AG09309 (cell line): ENCODE data around the gene MED4.

Source experiments
- DNase-seq: peaks from one replicate; pipeline ENCODE4 v3.0.0-alpha.2; 2010; ENCODE audit warnings: low read depth
- H3K4me3 ChIP-seq: 2 replicates; pipeline ENCODE4 v1.5.1; 2011; ENCODE audit warnings: mild to moderate bottlenecking, low read depth, low read length, moderate library complexity; ENCODE audit not compliant: control insufficient read depth
- CTCF ChIP-seq: IDR thresholded peaks from 2 replicates; pipeline ENCODE4 v1.5.1; 2011; ENCODE audit warnings: mild to moderate bottlenecking, low read depth, low read length, inconsistent platforms; ENCODE audit not compliant: insufficient read depth, control insufficient read depth; ENCODE audit errors: missing control alignments

Gene MED4

DNA sequence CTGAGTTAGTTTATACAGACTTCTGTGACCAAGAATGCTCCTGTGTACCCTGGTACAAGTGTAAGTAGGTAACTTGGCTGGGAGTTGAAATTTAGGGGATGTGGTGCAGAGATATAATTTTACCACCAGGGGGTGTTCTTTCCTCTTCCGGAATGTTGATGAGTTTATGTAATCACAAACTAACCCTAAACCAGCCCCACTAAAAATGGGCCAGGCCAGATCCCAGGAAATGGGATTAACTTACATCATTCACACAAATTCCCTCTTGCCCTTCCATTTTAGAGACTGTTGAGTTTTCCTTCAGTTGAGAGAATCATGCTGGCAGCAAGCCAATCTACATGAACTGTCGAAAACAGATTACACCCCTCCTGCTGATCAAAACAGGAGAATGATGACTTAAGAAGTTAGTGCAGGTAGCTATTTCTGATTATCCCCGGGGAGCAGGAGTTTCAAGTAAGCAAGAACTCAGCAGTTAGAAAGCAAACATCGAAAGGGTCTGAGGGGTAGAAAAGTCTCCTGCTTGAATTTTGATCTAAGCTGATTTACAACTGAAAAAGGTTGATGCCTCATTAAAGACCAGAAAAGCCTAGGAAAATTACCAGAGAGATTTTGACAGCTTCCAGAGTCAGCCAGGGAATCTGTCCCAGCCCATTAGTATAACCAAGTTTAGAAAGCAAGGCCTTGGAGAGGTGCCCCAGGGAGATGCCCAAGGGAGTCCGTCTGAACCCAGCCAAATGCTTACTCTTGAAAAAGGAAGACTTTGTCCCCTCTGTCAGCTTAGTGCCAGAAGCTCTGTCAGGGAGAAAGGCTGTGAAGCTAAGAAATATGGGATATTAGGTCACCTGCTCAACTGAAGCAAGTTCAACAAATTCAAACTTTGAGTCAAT is 32.3 kb upstream of the MED4 start:
- peak; percentile 51 for DNase-seq
- peak; percentile 68 for TF ChIP-seq CTCF
- no peak overlapping the region for H3K4me3 ChIP-seq

DNA sequence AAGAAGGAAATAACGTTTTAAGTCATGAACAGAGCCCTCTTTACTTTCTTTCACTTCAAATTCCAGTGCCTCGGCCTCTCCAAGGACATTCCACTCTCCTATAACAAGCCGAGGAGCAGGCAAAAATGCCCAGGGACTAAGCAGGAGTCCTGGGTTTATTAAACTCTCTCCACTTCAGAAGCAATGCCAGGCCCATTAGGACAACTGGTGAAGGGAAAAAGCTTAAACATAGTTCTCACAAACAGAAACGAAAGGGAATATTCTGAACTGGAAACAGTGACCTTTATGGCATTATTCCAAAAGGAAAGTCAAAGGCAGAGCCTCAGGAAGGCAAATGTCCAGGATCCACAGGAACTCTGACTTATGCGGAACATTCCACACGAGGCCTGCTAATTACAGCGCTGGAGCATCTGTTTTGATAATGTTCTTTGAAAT is 30.9 kb upstream of the MED4 start:
- no peak for DNase-seq
- TF ChIP-seq CTCF, result no peak
- no peak overlapping the region for H3K4me3 ChIP-seq

GRCh38 chr13:48123812-48124211 is 28.9 kb upstream of the MED4 start:
- no peak for TF ChIP-seq CTCF
- H3K4me3 ChIP-seq, result no peak overlapping the region
- DNase-seq, result no peak

DNA sequence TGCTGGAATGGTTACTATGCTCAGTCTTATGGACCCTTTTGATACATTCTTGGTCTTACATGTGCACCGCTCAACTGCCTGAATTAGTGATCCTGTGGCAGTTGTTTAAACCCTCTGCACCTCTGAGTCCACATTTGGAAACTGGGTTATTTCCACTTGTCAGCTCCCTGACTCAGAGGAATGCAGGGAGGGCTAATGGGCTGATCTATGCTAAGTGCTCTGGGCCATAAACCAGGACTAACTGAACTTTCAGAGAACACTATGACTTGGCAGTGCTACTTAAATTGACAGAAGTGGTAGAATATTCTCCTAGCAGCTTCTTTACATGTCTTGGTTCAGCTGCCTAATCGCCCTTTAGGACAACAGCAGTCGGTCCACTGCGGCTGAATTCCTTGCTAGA is 26.8 kb upstream of the MED4 start:
- H3K4me3 ChIP-seq, result no peak overlapping the region
- no peak for DNase-seq
- no peak for TF ChIP-seq CTCF

GRCh38 chr13:48120241-48120640 is 25.3 kb upstream of the MED4 start:
- no peak overlapping the region for H3K4me3 ChIP-seq
- TF ChIP-seq CTCF, result no peak
- DNase-seq, result no peak

DNA sequence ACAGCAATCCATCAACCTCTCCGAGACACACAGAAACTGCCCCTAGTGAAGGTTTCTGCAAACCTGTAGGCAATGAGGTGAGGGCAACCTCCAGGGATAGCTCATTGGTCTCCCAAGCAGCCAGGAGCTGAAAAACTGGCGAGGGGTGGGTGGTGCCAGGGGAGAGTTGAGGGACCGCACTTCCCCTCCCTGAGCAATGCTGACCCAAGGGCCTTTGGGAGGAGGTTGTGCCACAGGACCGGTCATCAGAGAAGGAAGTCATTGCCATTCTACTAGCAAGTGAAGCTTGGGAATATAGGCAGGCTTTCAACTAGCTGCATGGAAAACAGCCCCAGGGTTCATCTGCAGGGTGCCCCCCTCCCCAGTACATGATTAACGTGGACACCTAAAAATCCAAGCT is 23.1 kb upstream of the MED4 start:
- no peak overlapping the region for H3K4me3 ChIP-seq
- DNase-seq, result no peak
- TF ChIP-seq CTCF, result no peak
